WI38 (cell line): ENCODE data around the gene NT5DC3.
"Not testable (repeated sequence)": the region's sequence is repeated elsewhere in the genome, so short reads cannot be mapped to it uniquely, and the experiment has no call there.

Experiments used
- H3K4me3 ChIP-seq: 2 replicates; pipeline ENCODE4 v1.5.1; 2011; ENCODE audit warnings: low read depth, mild to moderate bottlenecking, control low read depth, low read length
- TF ChIP-seq, protein P1 (sequence below): IDR thresholded peaks from 2 replicates; pipeline ENCODE4 v1.5.1; 2012; ENCODE audit warnings: low read depth, mild to moderate bottlenecking, control low read depth, low read length

Gene NT5DC3

GRCh38 chr12:103814436-103814835 is 26.6 kb downstream of the NT5DC3 start:
- TF ChIP-seq, protein P1, sequence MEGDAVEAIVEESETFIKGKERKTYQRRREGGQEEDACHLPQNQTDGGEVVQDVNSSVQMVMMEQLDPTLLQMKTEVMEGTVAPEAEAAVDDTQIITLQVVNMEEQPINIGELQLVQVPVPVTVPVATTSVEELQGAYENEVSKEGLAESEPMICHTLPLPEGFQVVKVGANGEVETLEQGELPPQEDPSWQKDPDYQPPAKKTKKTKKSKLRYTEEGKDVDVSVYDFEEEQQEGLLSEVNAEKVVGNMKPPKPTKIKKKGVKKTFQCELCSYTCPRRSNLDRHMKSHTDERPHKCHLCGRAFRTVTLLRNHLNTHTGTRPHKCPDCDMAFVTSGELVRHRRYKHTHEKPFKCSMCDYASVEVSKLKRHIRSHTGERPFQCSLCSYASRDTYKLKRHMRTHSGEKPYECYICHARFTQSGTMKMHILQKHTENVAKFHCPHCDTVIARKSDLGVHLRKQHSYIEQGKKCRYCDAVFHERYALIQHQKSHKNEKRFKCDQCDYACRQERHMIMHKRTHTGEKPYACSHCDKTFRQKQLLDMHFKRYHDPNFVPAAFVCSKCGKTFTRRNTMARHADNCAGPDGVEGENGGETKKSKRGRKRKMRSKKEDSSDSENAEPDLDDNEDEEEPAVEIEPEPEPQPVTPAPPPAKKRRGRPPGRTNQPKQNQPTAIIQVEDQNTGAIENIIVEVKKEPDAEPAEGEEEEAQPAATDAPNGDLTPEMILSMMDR: no peak
- no peak overlapping the region for H3K4me3 ChIP-seq

GRCh38 chr12:103813949-103814348 is 27.1 kb downstream of the NT5DC3 start:
- H3K4me3 ChIP-seq: no peak overlapping the region
- TF ChIP-seq, protein P1: no peak

DNA sequence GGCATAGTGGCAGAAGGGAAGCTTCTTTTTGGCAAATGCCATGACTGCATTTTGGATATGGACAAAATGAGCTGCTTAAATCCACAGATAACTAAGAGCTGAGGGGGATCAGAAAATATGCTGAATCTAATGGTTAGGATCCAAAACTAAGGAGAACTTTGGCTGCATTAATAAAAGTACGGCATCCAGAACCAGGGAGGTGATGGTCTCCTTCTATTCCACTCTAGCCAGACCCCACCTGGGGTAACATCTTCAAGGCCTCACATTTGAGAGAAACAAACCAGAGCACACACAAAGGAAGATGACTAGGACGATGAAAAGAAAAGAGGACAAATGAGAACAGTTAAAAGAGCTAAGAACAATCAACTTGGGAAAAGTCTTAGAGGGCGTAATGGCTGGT is 27.6 kb downstream of the NT5DC3 start:
- TF ChIP-seq, protein P1: no peak
- H3K4me3 ChIP-seq: no peak overlapping the region

DNA sequence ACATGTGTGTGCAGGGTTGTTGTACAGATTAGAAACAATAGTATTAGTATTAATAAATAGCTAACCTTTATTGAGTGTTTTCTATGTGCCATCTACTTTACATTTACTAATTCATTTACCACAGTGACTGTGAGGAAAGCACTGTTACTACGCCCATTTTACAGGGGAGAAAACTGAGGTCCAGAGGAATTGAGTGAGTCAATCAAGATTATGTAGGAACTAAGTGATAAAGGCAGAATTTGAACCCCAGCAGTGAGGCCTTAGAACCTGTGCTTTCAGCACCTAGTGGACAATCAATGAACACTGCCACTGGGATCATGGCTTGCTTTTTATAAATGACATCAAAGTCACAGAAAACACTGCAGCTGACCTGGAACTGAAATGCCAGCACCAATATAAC is 28.2 kb downstream of the NT5DC3 start:
- no peak overlapping the region for H3K4me3 ChIP-seq
- TF ChIP-seq, protein P1: no peak

GRCh38 chr12:103811791-103812190 is 29.2 kb downstream of the NT5DC3 start:
- H3K4me3 ChIP-seq: no peak overlapping the region

DNA sequence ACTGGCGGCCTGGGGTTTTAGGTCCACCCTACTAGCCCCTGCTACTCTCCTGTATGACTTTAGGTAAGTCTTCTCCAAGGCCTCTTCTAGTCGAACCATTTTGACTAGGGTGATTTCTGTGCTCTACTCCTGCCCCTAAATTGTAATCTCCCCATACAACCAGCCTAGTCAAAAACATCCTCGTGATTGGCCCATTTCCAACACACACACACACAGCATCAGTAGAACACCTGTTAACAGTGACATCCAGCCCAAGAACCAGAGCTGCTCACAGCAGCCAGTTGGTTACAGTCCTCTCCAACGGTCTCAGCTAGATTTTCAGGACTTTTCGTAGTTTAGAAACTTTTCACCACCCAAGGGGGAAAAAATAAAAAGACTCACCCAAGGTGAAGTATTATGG is 30.9 kb downstream of the NT5DC3 start:
- TF ChIP-seq, protein P1: no peak
- H3K4me3 ChIP-seq: no peak overlapping the region

More at GRCh38 chr12:103811791-103812190, 29.2 kb downstream of the NT5DC3 start:
- TF ChIP-seq, protein P1: no peak

DNA sequence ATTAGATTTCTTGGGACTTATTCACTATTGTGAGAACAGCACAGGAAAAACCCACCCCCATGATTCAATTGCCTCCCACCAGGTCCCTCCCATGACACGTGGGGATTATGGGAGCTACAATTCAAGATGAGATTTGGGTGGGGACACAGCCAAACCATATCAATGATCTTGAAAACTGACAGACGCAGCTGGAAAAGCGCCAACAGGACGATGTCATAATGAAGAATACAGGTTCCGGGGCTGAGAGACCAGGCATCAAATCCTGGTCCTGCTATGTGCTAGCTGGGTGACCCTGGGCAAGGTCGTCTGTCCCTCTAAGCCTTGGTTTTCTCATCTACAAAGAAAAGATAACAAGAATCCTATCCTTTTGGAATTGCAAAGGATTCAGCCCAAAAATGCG is 31.4 kb downstream of the NT5DC3 start:
- not testable (repeated sequence) for H3K4me3 ChIP-seq

GRCh38 chr12:103809154-103809553 is 31.9 kb downstream of the NT5DC3 start:
- H3K4me3 ChIP-seq: no peak overlapping the region
- TF ChIP-seq, protein P1: no peak
